Mesenchymal stem cell (in vitro differentiated cells and primary cell): Measurements from ENCODE around the gene DYNLT5.
"Not testable (repeated sequence)": the region's sequence is repeated elsewhere in the genome, so short reads cannot be mapped to it uniquely, and the experiment has no call there.

Experiments used
- DNase-seq: peaks from one replicate; pipeline ENCODE4 v3.0.0-alpha.2; 2013
- H2AFZ ChIP-seq: one replicate; pipeline ENCODE4 v1.6.1; 2013; ENCODE audit warnings: low read depth, mild to moderate bottlenecking, control low read depth, inconsistent platforms, low read length, moderate library complexity
- H2AK5ac ChIP-seq: 2 replicates; pipeline ENCODE4 v1.6.1; 2013; ENCODE audit warnings: low read length, moderate library complexity, mild to moderate bottlenecking, inconsistent platforms; ENCODE audit not compliant: severe bottlenecking
- H2BK120ac ChIP-seq: one replicate; pipeline ENCODE4 v1.6.1; 2013; ENCODE audit warnings: low read depth, mild to moderate bottlenecking, inconsistent platforms, low read length, moderate library complexity
- H2BK12ac ChIP-seq, 2 experiments: one replicate each; pipeline ENCODE4 v1.6.1; 2013; ENCODE audit warnings: inconsistent platforms in 2 of 2, low read length in 2 of 2, mild to moderate bottlenecking in 2 of 2, moderate library complexity in 2 of 2, control low read depth in 1 of 2
- H2BK15ac ChIP-seq: one replicate; pipeline ENCODE4 v1.6.1; 2013; ENCODE audit warnings: mild to moderate bottlenecking, low read depth, inconsistent platforms; ENCODE audit not compliant: poor library complexity, severe bottlenecking
- H2BK5ac ChIP-seq: 2 replicates; pipeline ENCODE4 v1.6.1; 2013; ENCODE audit warnings: low read depth, mild to moderate bottlenecking, low read length, control low read depth, inconsistent platforms; ENCODE audit not compliant: poor library complexity, severe bottlenecking
- H3K14ac ChIP-seq, 2 experiments: one replicate each; pipeline ENCODE4 v1.6.1; 2013; ENCODE audit warnings: inconsistent platforms in 2 of 2, low read length in 2 of 2, control low read depth in 1 of 2, mild to moderate bottlenecking in 1 of 2, moderate library complexity in 1 of 2
- H3K18ac ChIP-seq, 2 experiments: one replicate each; pipeline ENCODE4 v1.6.1; 2013; ENCODE audit warnings: inconsistent platforms in 2 of 2, low read length in 2 of 2, control low read depth in 1 of 2, low read depth in 1 of 2, mild to moderate bottlenecking in 1 of 2
- H3K23ac ChIP-seq, 2 experiments: one replicate each; pipeline ENCODE4 v1.6.1; 2013; ENCODE audit warnings: inconsistent platforms in 2 of 2, low read length in 2 of 2, mild to moderate bottlenecking in 2 of 2, moderate library complexity in 2 of 2, control low read depth in 1 of 2
- H3K27ac ChIP-seq: 2 replicates; pipeline ENCODE4 v1.5.1; 2013; ENCODE audit warnings: mild to moderate bottlenecking, moderate library complexity, low read length, control low read depth, inconsistent platforms; ENCODE audit not compliant: poor library complexity, severe bottlenecking
- H3K27me3 ChIP-seq, 2 experiments: 2 replicates each; pipeline versions ENCODE4 v1.6.1 to v1.7.0; 2013; ENCODE audit warnings: low read length in 2 of 2, mild to moderate bottlenecking in 2 of 2, moderate library complexity in 2 of 2, control low read depth in 1 of 2, inconsistent platforms in 1 of 2; ENCODE audit not compliant: control insufficient read depth in 1 of 2, insufficient read depth in 1 of 2
- H3K36me3 ChIP-seq, 2 experiments: 2 replicates each; pipeline versions ENCODE4 v1.6.1 to v1.7.0; 2013; ENCODE audit warnings: low read length in 2 of 2, control low read depth in 1 of 2, inconsistent platforms in 1 of 2, low read depth in 1 of 2, mild to moderate bottlenecking in 1 of 2; ENCODE audit not compliant: insufficient read depth in 2 of 2, control insufficient read depth in 1 of 2
- H3K4ac ChIP-seq, 2 experiments: one replicate each; pipeline ENCODE4 v1.6.1; 2013; ENCODE audit warnings: inconsistent platforms in 2 of 2, low read length in 2 of 2, mild to moderate bottlenecking in 2 of 2, moderate library complexity in 2 of 2, control low read depth in 1 of 2, low read depth in 1 of 2
- H3K4me1 ChIP-seq: 2 replicates; pipeline ENCODE4 v1.6.1; 2013; ENCODE audit warnings: low read depth, low read length, control low read depth; ENCODE audit not compliant: control insufficient read depth, insufficient read depth
- H3K4me2 ChIP-seq: 2 replicates; pipeline ENCODE4 v1.6.1; 2013; ENCODE audit warnings: low read length, mild to moderate bottlenecking, inconsistent platforms; ENCODE audit not compliant: poor library complexity, severe bottlenecking
- H3K4me3 ChIP-seq, 2 experiments: 2 replicates each; pipeline versions ENCODE4 v1.5.1 to v1.7.0; 2013; ENCODE audit warnings: low read length in 2 of 2, mild to moderate bottlenecking in 2 of 2, control low read depth in 1 of 2, low read depth in 1 of 2; ENCODE audit not compliant: insufficient read depth in 1 of 2
- H3K79me1 ChIP-seq: replicated peaks from 2 replicates; pipeline ENCODE4 v1.6.1; 2013; ENCODE audit warnings: mild to moderate bottlenecking, control low read depth, low read length, inconsistent platforms; ENCODE audit not compliant: poor library complexity, severe bottlenecking
- H3K9ac ChIP-seq: 2 replicates; pipeline ENCODE4 v1.7.0; 2013; ENCODE audit warnings: mild to moderate bottlenecking, low read length, moderate library complexity
- H3K9me3 ChIP-seq: 2 replicates; pipeline ENCODE4 v1.7.0; 2013; ENCODE audit warnings: mild to moderate bottlenecking, low read length; ENCODE audit not compliant: control insufficient read depth
- H4K8ac ChIP-seq: one replicate; pipeline ENCODE4 v1.6.1; 2013; ENCODE audit warnings: inconsistent platforms, mild to moderate bottlenecking, low read length, moderate library complexity
- H4K91ac ChIP-seq: one replicate; pipeline ENCODE4 v1.6.1; 2013; ENCODE audit warnings: mild to moderate bottlenecking, low read length, inconsistent platforms
- WGBS: methylation state at CpG from one replicate; pipeline ENCODE4 v1.1.7; 2013; ENCODE audit warnings: mixed read lengths; 5-methylcytosine and 5-hydroxymethylcytosine counted together

DYNLT5 gene

GRCh38 chr1:66785800-66786199 lies 33.5 kb downstream of the DYNLT5 start:
- not testable (repeated sequence) for H3K18ac ChIP-seq, H2BK5ac ChIP-seq, H3K23ac ChIP-seq, H4K91ac ChIP-seq, H3K4me2 ChIP-seq, H3K4ac ChIP-seq, H2AFZ ChIP-seq, H3K9me3 ChIP-seq, H3K79me1 ChIP-seq, H3K27me3 ChIP-seq, H3K14ac ChIP-seq, H2BK12ac ChIP-seq, H3K9ac ChIP-seq, H3K4me1 ChIP-seq, H3K4me3 ChIP-seq, H3K27ac ChIP-seq, H3K36me3 ChIP-seq, H2BK120ac ChIP-seq, H4K8ac ChIP-seq, H2BK15ac ChIP-seq, DNase-seq, H2AK5ac ChIP-seq
- no CpG with 5 or more reads among the region's 2 CpGs for WGBS

- H3K27me3 ChIP-seq = no peaks in the 10 kb centered on the region
- no peak overlapping the region for H3K4me2 ChIP-seq
- H3K4me1 ChIP-seq = no peaks in the 10 kb centered on the region
- DNase-seq = no peak
- H2AFZ ChIP-seq = no peak overlapping the region
- no peak overlapping the region for H2BK120ac ChIP-seq
- no peak overlapping the region for H3K4me3 ChIP-seq
- H2AK5ac ChIP-seq = no peak overlapping the region
- no peak overlapping the region for H3K27ac ChIP-seq
- H2BK5ac ChIP-seq = no peak overlapping the region
- H3K9ac ChIP-seq = no peak overlapping the region
- WGBS = 100% methylated on average over 2 of the region's 4 CpGs
- no peak overlapping the region for H2BK15ac ChIP-seq
- no peak overlapping the region for H4K8ac ChIP-seq
- no peaks in the 10 kb centered on the region for H3K9me3 ChIP-seq
- no peak overlapping the region for H3K14ac ChIP-seq
- no peak overlapping the region for H2BK12ac ChIP-seq
- no peak overlapping the region for H4K91ac ChIP-seq
- no peak overlapping the region for H3K23ac ChIP-seq
- H3K36me3 ChIP-seq = no peaks in the 10 kb centered on the region
- no peaks in the 10 kb centered on the region for H3K79me1 ChIP-seq
- no peak overlapping the region for H3K4ac ChIP-seq
- H3K18ac ChIP-seq = no peak overlapping the region
Measured at GRCh38 chr1:66787641-66788040, 35.4 kb downstream of the DYNLT5 start.

GRCh38 chr1:66788231-66788939 lies 36.1 kb downstream of the DYNLT5 start:
- DNase-seq = no peak
- no peak overlapping the region for H3K4me2 ChIP-seq
- H3K79me1 ChIP-seq = no peaks in the 10 kb centered on the region
- H3K4me1 ChIP-seq = no peaks in the 10 kb centered on the region
- H3K9ac ChIP-seq = no peak overlapping the region
- H3K4me3 ChIP-seq = no peak overlapping the region
- H2BK15ac ChIP-seq = no peak overlapping the region
- no peak overlapping the region for H4K8ac ChIP-seq
- H3K9me3 ChIP-seq = no peaks in the 10 kb centered on the region
- no peak overlapping the region for H2BK5ac ChIP-seq
- WGBS = 89% methylated on average over 3 of the region's 6 CpGs
- H3K4ac ChIP-seq = no peak overlapping the region
- H3K36me3 ChIP-seq = no peaks in the 10 kb centered on the region
- H4K91ac ChIP-seq = no peak overlapping the region
- H3K14ac ChIP-seq = no peak overlapping the region
- no peak overlapping the region for H2BK12ac ChIP-seq
- no peak overlapping the region for H2AK5ac ChIP-seq
- no peaks in the 10 kb centered on the region for H3K27me3 ChIP-seq
- no peak overlapping the region for H3K23ac ChIP-seq
- no peak overlapping the region for H3K18ac ChIP-seq
- no peak overlapping the region for H3K27ac ChIP-seq
- H2AFZ ChIP-seq = no peak overlapping the region
- no peak overlapping the region for H2BK120ac ChIP-seq

- no peaks in the 10 kb centered on the region for H3K4me1 ChIP-seq
- no peak for DNase-seq
- H3K27ac ChIP-seq = no peak overlapping the region
- H3K14ac ChIP-seq = no peak overlapping the region
- H3K18ac ChIP-seq = no peak overlapping the region
- no peaks in the 10 kb centered on the region for H3K27me3 ChIP-seq
- no peak overlapping the region for H2AFZ ChIP-seq
- no peak overlapping the region for H2BK5ac ChIP-seq
- no peak overlapping the region for H4K8ac ChIP-seq
- no peak overlapping the region for H3K4me2 ChIP-seq
- no peak overlapping the region for H2AK5ac ChIP-seq
- no peak overlapping the region for H3K4ac ChIP-seq
- no CpG with 5 or more reads among the region's 5 CpGs for WGBS
- no peaks in the 10 kb centered on the region for H3K36me3 ChIP-seq
- no peaks in the 10 kb centered on the region for H3K9me3 ChIP-seq
- H2BK15ac ChIP-seq = no peak overlapping the region
- no peak overlapping the region for H2BK12ac ChIP-seq
- no peak overlapping the region for H2BK120ac ChIP-seq
- no peak overlapping the region for H4K91ac ChIP-seq
- H3K79me1 ChIP-seq = no peaks in the 10 kb centered on the region
- H3K9ac ChIP-seq = no peak overlapping the region
- H3K4me3 ChIP-seq = no peak overlapping the region
- H3K23ac ChIP-seq = no peak overlapping the region
Measured at GRCh38 chr1:66791621-66792610, 39.7 kb downstream of the DYNLT5 start.
